A549 (cell line): ENCODE results near the gene DPYD. TPM values are rescaled to one million over a fixed set of nuclear protein-coding genes. Genes with fewer than 3 reads are reported as not detected.

Experiments used
- ATAC-seq, 2 experiments: fragments of 200-7000 bp in 1 of 2; fragments of >200 bp in 1 of 2; cut with Nextera tagmentation in 1 of 2; cut with Tn5 transposase in 1 of 2; 3 replicates each; pipeline versions ENCODE4 v1.8.0 to v1.9.1; 2018 to 2020; ENCODE audit warnings: mild to moderate bottlenecking in 1 of 2, moderate library complexity in 1 of 2
- CTCF ChIA-PET: fragments of 300-600 bp; sonication (Branson Sonifier 250); formaldehyde crosslinking; extraction: SDS; loops from one replicate; lab custom pipeline; 2021; ENCODE audit warnings: antibody characterized with exemption, inconsistent platforms; lab: Yijun Ruan, JAX
- POLR2A ChIA-PET: fragments of 350-600 bp; formaldehyde crosslinking; extraction: SDS; loops from one replicate; lab custom pipeline; 2021; ENCODE audit warnings: antibody characterized with exemption, inconsistent platforms; lab: Yijun Ruan, JAX
- DNase-seq, 2 experiments: peaks; one replicate each; pipeline versions ENCODE4 v3.0.0 to v3.0.0-alpha.2; 2011 to 2016; ENCODE audit warnings: low read depth in 1 of 2, low spot score in 1 of 2
- FAIRE-seq: peaks from 2 replicates; lab custom pipeline; 2011; peaks lifted over from hg19 to GRCh38; lab: Jason Lieb, UNC
- H3K27ac ChIP-seq, 2 experiments: fragments of >200 bp; sonication (Bioruptor Twin); formaldehyde crosslinking; 3 replicates each; pipeline ENCODE4 v1.5.1; 2016 to 2017
- H3K4me1 ChIP-seq: fragments of >200 bp; sonication (Bioruptor Twin); formaldehyde crosslinking; 3 replicates; pipeline ENCODE4 v1.6.1; 2016
- H3K4me2 ChIP-seq: fragments of >200 bp; sonication (Bioruptor Twin); formaldehyde crosslinking; 3 replicates; pipeline ENCODE4 v1.6.1; 2016
- H3K4me3 ChIP-seq: fragments of >200 bp; sonication (Bioruptor Twin); formaldehyde crosslinking; 3 replicates; pipeline ENCODE4 v1.5.1; 2016
- H3K9me3 ChIP-seq: fragments of >200 bp; sonication (Bioruptor Twin); formaldehyde crosslinking; 3 replicates; pipeline ENCODE4 v1.6.1; 2016
- BHLHE40 ChIP-seq: IDR thresholded peaks from 2 replicates; pipeline ENCODE4 v1.6.1; 2012; ENCODE audit warnings: low read depth, low read length, inconsistent platforms
- CHD4 ChIP-seq: fragments of 200-600 bp; sonication (generic); IDR thresholded peaks from 2 replicates; pipeline ENCODE4 v1.6.1; 2016; ENCODE audit warnings: antibody characterized with exemption, mild to moderate bottlenecking, borderline replicate concordance
- CTCF ChIP-seq: fragments of >200 bp; sonication (Bioruptor Twin); formaldehyde crosslinking; IDR thresholded peaks from 3 replicates; pipeline ENCODE4 v1.5.1; 2016
- E2F6 ChIP-seq: IDR thresholded peaks from 2 replicates; pipeline ENCODE4 v1.6.1; 2012; ENCODE audit warnings: low read depth, borderline replicate concordance
- EHF ChIP-seq: fragments of 250-450 bp; sonication (Bioruptor Pico); IDR thresholded peaks from 2 replicates; pipeline ENCODE4 v1.5.0; 2020; ENCODE audit warnings: mild to moderate bottlenecking
- EHMT2 ChIP-seq: fragments of 200-600 bp; sonication (generic); IDR thresholded peaks from 2 replicates; pipeline ENCODE4 v1.6.1; 2016; ENCODE audit warnings: antibody characterized with exemption, low read depth, mild to moderate bottlenecking, moderate library complexity
- ELK1 ChIP-seq: fragments of 150-350 bp; IDR thresholded peaks from 2 replicates; pipeline ENCODE4 v1.6.1; 2014; ENCODE audit warnings: low read depth, mild to moderate bottlenecking, low read length
- EP300 ChIP-seq, 2 experiments: fragments of >200 bp; sonication (Bioruptor Twin); formaldehyde crosslinking; IDR thresholded peaks; 2 replicates in 1 of 2; 3 replicates in 1 of 2; pipeline ENCODE4 v1.6.1; 2016 to 2017
- ESRRA ChIP-seq: fragments of 150-350 bp; IDR thresholded peaks from 2 replicates; pipeline ENCODE4 v1.6.1; 2014; ENCODE audit warnings: mild to moderate bottlenecking, low read length, borderline replicate concordance
- GATA3 ChIP-seq: IDR thresholded peaks from 2 replicates; pipeline ENCODE4 v1.6.1; 2012; ENCODE audit warnings: borderline replicate concordance
- HEYL ChIP-seq: fragments of 250-450 bp; sonication (Bioruptor Pico); IDR thresholded peaks from 2 replicates; pipeline ENCODE4 v1.8.0; 2021; ENCODE audit warnings: mild to moderate bottlenecking, moderate library complexity
- HMGXB4 ChIP-seq: fragments of 250-450 bp; sonication (Bioruptor Pico); IDR thresholded peaks from 2 replicates; pipeline ENCODE4 v1.5.0; 2021; ENCODE audit warnings: mild to moderate bottlenecking, moderate library complexity, borderline replicate concordance
- MAFK ChIP-seq: fragments of 450-650 bp; IDR thresholded peaks from 2 replicates; pipeline ENCODE4 v1.6.1; 2014; ENCODE audit not compliant: partially characterized antibody
- MAZ ChIP-seq: fragments of 150-350 bp; IDR thresholded peaks from 2 replicates; pipeline ENCODE4 v1.6.1; 2014; ENCODE audit warnings: antibody characterized with exemption, low read depth, low read length, borderline replicate concordance
- NFE2L2 ChIP-seq: fragments of 150-350 bp; conservative IDR thresholded peaks from 2 replicates; pipeline ENCODE4 v1.6.1; 2014; ENCODE audit warnings: low read length
- NR3C1 ChIP-seq: fragments of >200 bp; sonication (Bioruptor Twin); formaldehyde crosslinking; IDR thresholded peaks from 3 replicates; pipeline ENCODE4 v1.6.1; 2017
- PBX3 ChIP-seq: IDR thresholded peaks from 2 replicates; pipeline ENCODE4 v1.6.1; 2012
- PHF8 ChIP-seq: fragments of 200-600 bp; sonication (generic); IDR thresholded peaks from 2 replicates; pipeline ENCODE4 v1.6.1; 2016; ENCODE audit warnings: low read depth, mild to moderate bottlenecking, antibody characterized with exemption, moderate library complexity, borderline replicate concordance
- POLR2AphosphoS2 ChIP-seq: conservative IDR thresholded peaks from 2 replicates; pipeline ENCODE4 v1.6.1; 2012; ENCODE audit warnings: low read length, improper control_type of control experiment, inconsistent platforms
- RARB ChIP-seq: fragments of 250-450 bp; sonication (Bioruptor Pico); IDR thresholded peaks from 2 replicates; pipeline ENCODE4 v1.8.0; 2021; ENCODE audit warnings: mild to moderate bottlenecking, moderate library complexity
- TFCP2L1 ChIP-seq: fragments of 250-450 bp; sonication (Bioruptor Pico); IDR thresholded peaks from 2 replicates; pipeline ENCODE4 v1.5.0; 2021; ENCODE audit warnings: mild to moderate bottlenecking
- USF2 ChIP-seq: fragments of 450-650 bp; IDR thresholded peaks from 2 replicates; pipeline ENCODE4 v1.6.1; 2014; ENCODE audit warnings: antibody characterized with exemption
- ZNF302 ChIP-seq: fragments of 250-450 bp; sonication (Bioruptor Pico); IDR thresholded peaks from 2 replicates; pipeline ENCODE4 v1.9.0; 2021; ENCODE audit warnings: inconsistent platforms, mild to moderate bottlenecking, moderate library complexity
- WGBS: methylation state at CpG from one replicate; pipeline ENCODE4 v1.1.6; 2017; ENCODE audit errors: missing lambda C conversion rate; 5-methylcytosine and 5-hydroxymethylcytosine counted together
- polyA plus RNA-seq, 4 experiments: library from polyadenylated mRNA; depleted of rRNA in 3 of 4; stranded (reverse); fragments of >200 nt; fragmentation: RNase III in 1 of 4; extraction: RNeasy Plus Mini Kit Qiagen cat#74134 plus additional on column Dnase treatment in 1 of 4; gene quantifications; 2 replicates in 3 of 4; 3 replicates in 1 of 4; pipeline ENCODE4 v1.2.3, GENCODE V29; 2011 to 2017

DPYD gene
- polyA plus RNA-seq, 2 of the 4 experiments (the other 2 are of a cell fraction): 5.9 to 7.5 TPM

GRCh38 chr1:97135972-97136371, 784.9 kb downstream of the DPYD start:
- no peak for TF ChIP-seq ELK1
- peak; percentile 69 for TF ChIP-seq NFE2L2
- TF ChIP-seq POLR2AphosphoS2: no peak
- 93% methylated on average over 4 of the region's 4 CpGs for WGBS
- FAIRE-seq: no peak
- H3K4me2 ChIP-seq: no peak overlapping the region
- no peak overlapping the region for H3K27ac ChIP-seq
- POLR2A ChIA-PET: no interaction called here
- CTCF ChIA-PET: no interaction called here
- DNase-seq: no peak
- H3K4me3 ChIP-seq: no peak overlapping the region
- no peaks in the 10 kb centered on the region for H3K9me3 ChIP-seq
- ATAC-seq: no peak
- no peaks in the 10 kb centered on the region for H3K4me1 ChIP-seq

GRCh38 chr1:97128426-97128825, 792.4 kb downstream of the DPYD start:
- 72% methylated on average over 3 of the region's 3 CpGs for WGBS
- Histone ChIP-seq H3K9me3 (no peaks in the 10 kb centered on the region), H3K4me1 (peaks cover 4% of the 10 kb centered on the region; the same call in 1 of the 3 replicates), H3K4me2 (no peak overlapping the region), H3K27ac (no peak overlapping the region), H3K4me3 (no peak overlapping the region)
- ChIA-PET CTCF (no interaction called here), POLR2A (no interaction called here)
- no peak for ATAC-seq
- FAIRE-seq: no peak
- DNase-seq: no peak
- no peak for TF ChIP-seq ZNF302
- TF ChIP-seq CHD4: no peak
- no peak for TF ChIP-seq EHF (CRISPR knock-in tag)
- TF ChIP-seq GATA3: no peak
- TF ChIP-seq PHF8: no peak
- TF ChIP-seq BHLHE40: no peak
- no peak for TF ChIP-seq USF2

GRCh38 chr1:97123717-97124431, 797.0 kb downstream of the DPYD start:
- no peaks in the 10 kb centered on the region for H3K9me3 ChIP-seq
- TF ChIP-seq ESRRA (no peak), NFE2L2 (no peak), GATA3 (no peak), TFCP2L1 (no peak), PBX3 (no peak), NR3C1 (no peak), RARB (CRISPR knock-in tag) (no peak), HMGXB4 (CRISPR knock-in tag) (no peak), E2F6 (no peak), EHMT2 (no peak), CTCF (no peak), MAFK (no peak), MAZ (no peak), HEYL (no peak), EP300 (IDR thresholded peaks at IDR 0.05) (no peak)
- CTCF ChIA-PET: no interaction called here
- no peak overlapping the region for H3K4me2 ChIP-seq
- no peak for DNase-seq
- peaks cover 4% of the 10 kb centered on the region; the same call in 1 of the 3 replicates for H3K4me1 ChIP-seq
- FAIRE-seq: no peak
- POLR2A ChIA-PET: no interaction called here
- WGBS: 95% methylated on average over 2 of the region's 3 CpGs
- H3K27ac ChIP-seq: no peak overlapping the region
- ATAC-seq: no peak
- no peak overlapping the region for H3K4me3 ChIP-seq
